ENCODE measurements around the gene KRTAP1-1. TPM values are rescaled to one million over a fixed set of nuclear protein-coding genes. Genes with fewer than 3 reads are reported as not detected.
"Not testable (repeated sequence)": the region's sequence is repeated elsewhere in the genome, so short reads cannot be mapped to it uniquely, and the experiment has no call there.

KRTAP1-1 gene
- total RNA-seq, 1 donor from 2014 or later, result not detected

DNA sequence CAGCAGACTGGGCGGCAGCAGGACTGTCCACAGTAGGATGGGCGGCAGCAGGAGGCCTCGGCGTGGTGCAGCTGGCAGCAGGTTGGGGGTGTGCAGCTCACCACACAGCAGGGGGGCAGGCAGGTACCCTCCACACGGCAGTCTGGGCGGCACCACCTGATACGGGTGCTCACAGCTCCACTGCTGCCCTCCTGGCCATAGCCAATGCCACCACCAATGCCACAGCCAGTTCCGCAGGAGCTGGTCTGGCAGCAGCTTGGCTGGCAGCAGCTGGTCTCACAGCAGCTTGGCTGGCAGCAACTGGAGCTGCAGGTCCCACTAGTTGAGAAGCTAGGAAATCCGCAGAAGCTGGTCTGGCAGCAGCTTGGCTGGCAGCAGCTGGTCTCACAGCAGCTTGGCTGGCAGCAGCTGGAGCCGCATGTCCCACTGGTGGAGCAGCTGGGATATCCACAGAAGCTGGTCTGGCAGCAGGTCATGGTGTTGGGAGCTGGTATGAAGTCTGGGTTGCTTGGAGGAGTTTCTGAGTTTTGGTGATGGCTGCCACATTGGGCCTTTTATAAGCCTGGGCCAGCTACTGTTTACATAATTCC, 6.8 kb downstream of the KRTAP1-1 start, which contains the start of gene KRTAP1-3:
Gene KRTAP1-3, minus strand, starts transcription at position 529 of the 590 bp plus-strand sequence. Its CDS starts 53 bp downstream, at position 476.
- not testable (repeated sequence) for H3K9me3 ChIP-seq (ENCODE audit: control insufficient read depth in 3 of 3, low read length in 3 of 3); H3K9ac ChIP-seq (ENCODE audit: low read depth in 1 of 3, low read length in 3 of 3); H3K27ac ChIP-seq (ENCODE audit: low read depth, low read length); H3K4me1 ChIP-seq (ENCODE audit: control insufficient read depth in 3 of 3, insufficient read depth in 3 of 3, low read length in 3 of 3); H3K36me3 ChIP-seq (ENCODE audit: control insufficient read depth in 3 of 3, insufficient read depth in 3 of 3, low read length in 3 of 3); H3K4me3 ChIP-seq (ENCODE audit: low read length in 3 of 3)
- H3K27me3 ChIP-seq (ENCODE audit: control insufficient read depth in 3 of 3, insufficient read depth in 3 of 3, low read length in 3 of 3), result peaks cover 0 to 18% (median 11%) of the 10 kb centered on the region in 3 donors

GRCh38 chr17:41029633-41030245, 11.5 kb downstream of the KRTAP1-1 start, which contains the start of gene KRTAP1-4:
TSS of gene KRTAP1-4 (minus strand) at chr17:41030195. CDS start at chr17:41030078, 117 bp downstream.
- H3K4me1 ChIP-seq (ENCODE audit: control insufficient read depth in 3 of 3, insufficient read depth in 3 of 3, low read length in 3 of 3), result no peaks in the 10 kb centered on the region
- no peak within 1 kb of the TSS for H3K27ac ChIP-seq (ENCODE audit: low read depth, low read length)
- no peaks in the 10 kb centered on the region for H3K9me3 ChIP-seq (ENCODE audit: control insufficient read depth in 3 of 3, low read length in 3 of 3)
- H3K36me3 ChIP-seq (ENCODE audit: control insufficient read depth in 3 of 3, insufficient read depth in 3 of 3, low read length in 3 of 3), result no peaks in the 10 kb centered on the region
- H3K27me3 ChIP-seq (ENCODE audit: control insufficient read depth in 3 of 3, insufficient read depth in 3 of 3, low read length in 3 of 3), result peaks cover 11 to 21% (median 18%) of the 10 kb centered on the region in 3 donors
- no peak within 1 kb of the TSS for H3K9ac ChIP-seq (ENCODE audit: low read depth in 1 of 3, low read length in 3 of 3)
- H3K4me3 ChIP-seq (ENCODE audit: low read length in 3 of 3), result no peak within 1 kb of the TSS

DNA sequence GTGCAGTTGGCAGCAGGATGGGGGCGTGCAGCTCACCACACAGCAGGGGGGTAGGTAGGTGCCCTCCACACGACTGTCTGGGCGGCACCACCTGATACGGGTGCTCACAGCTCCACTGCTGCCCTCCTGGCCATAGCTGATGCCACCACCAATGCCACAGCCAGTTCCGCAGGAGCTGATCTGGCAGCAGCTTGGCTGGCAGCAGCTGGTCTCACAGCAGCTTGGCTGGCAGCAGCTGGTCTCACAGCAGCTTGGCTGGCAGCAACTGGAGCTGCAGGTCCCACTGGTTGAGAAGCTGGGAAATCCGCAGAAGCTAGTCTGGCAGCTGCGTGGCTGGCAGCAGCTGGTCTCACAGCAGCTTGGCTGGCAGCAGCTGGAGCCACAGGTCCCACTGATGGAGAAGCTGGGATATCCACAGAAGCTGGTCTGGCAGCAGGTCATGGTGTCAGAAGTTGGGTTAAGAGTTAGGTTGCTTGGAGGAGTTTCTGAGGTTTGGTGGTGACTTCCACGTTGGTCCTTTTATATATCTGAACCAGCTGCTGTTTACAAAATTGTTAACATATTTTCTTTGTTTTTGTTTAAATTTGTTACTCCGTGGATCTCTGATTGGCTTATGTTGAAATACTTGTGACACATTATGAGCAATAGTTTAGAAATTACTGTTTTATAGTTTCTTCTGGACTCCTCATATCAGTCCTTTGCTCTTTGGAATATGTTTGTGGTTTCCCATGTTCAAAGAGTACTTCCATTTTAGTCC, 14.4 kb downstream of the KRTAP1-1 start, which contains the start of gene KRTAP1-5:
Gene KRTAP1-5, minus strand, starts transcription at position 494 of the 757 bp plus-strand sequence. Its CDS starts 53 bp downstream, at position 441.
- Histone ChIP-seq H3K27ac (ENCODE audit: low read depth, low read length) (no peak within 1 kb of the TSS), H3K4me1 (ENCODE audit: control insufficient read depth in 3 of 3, insufficient read depth in 3 of 3, low read length in 3 of 3) (no peaks in the 10 kb centered on the region), H3K27me3 (ENCODE audit: control insufficient read depth in 3 of 3, insufficient read depth in 3 of 3, low read length in 3 of 3) (peaks cover 11 to 23% (median 18%) of the 10 kb centered on the region in 3 donors), H3K4me3 (ENCODE audit: low read length in 3 of 3) (no peak within 1 kb of the TSS), H3K36me3 (ENCODE audit: control insufficient read depth in 3 of 3, insufficient read depth in 3 of 3, low read length in 3 of 3) (no peaks in the 10 kb centered on the region), H3K9me3 (ENCODE audit: control insufficient read depth in 3 of 3, low read length in 3 of 3) (no peaks in the 10 kb centered on the region), H3K9ac (ENCODE audit: low read depth in 1 of 3, low read length in 3 of 3) (no peak within 1 kb of the TSS)

DNA sequence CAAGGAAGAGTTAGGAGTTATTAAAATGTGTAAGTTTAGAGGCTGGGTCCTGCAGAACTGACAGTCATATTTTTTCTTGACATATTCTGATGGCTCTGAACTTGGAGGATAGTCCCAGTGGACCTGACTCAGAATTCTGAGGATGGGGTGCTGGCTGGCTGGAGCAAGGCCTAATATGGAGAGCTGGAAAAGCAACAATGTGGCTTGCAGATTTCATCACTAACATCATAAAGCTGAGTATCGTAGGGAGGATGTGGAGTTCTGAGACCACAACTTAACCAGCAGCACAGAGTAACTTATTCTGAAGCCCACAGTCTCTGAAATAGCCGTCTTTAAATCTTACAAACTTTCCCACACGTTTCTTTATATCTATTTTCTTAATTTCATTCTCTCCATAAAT, 16.6 kb downstream of the KRTAP1-1 start:
- H3K4me3 ChIP-seq (ENCODE audit: low read length in 3 of 3), result no peak overlapping the region

GRCh38 chr17:41020336-41020735, 20.9 kb downstream of the KRTAP1-1 start:
- Histone ChIP-seq H3K4me3 (ENCODE audit: low read length in 3 of 3) (no peak overlapping the region), H3K9me3 (ENCODE audit: control insufficient read depth in 3 of 3, low read length in 3 of 3) (no peaks in the 10 kb centered on the region), H3K27ac (ENCODE audit: low read depth, low read length) (no peak overlapping the region), H3K9ac (ENCODE audit: low read depth in 1 of 3, low read length in 3 of 3) (no peak overlapping the region), H3K4me1 (ENCODE audit: control insufficient read depth in 3 of 3, insufficient read depth in 3 of 3, low read length in 3 of 3) (no peaks in the 10 kb centered on the region), H3K27me3 (ENCODE audit: control insufficient read depth in 3 of 3, insufficient read depth in 3 of 3, low read length in 3 of 3) (peaks cover 0 to 2% (median 0%) of the 10 kb centered on the region in 3 donors), H3K36me3 (ENCODE audit: control insufficient read depth in 3 of 3, insufficient read depth in 3 of 3, low read length in 3 of 3) (no peaks in the 10 kb centered on the region)

More for the DNA sequence above, 16.6 kb downstream of the KRTAP1-1 start:
- Histone ChIP-seq H3K27me3 (ENCODE audit: control insufficient read depth in 3 of 3, insufficient read depth in 3 of 3, low read length in 3 of 3) (peaks cover 11 to 13% (median 12%) of the 10 kb centered on the region in 3 donors), H3K4me1 (ENCODE audit: control insufficient read depth in 3 of 3, insufficient read depth in 3 of 3, low read length in 3 of 3) (no peaks in the 10 kb centered on the region), H3K9me3 (ENCODE audit: control insufficient read depth in 3 of 3, low read length in 3 of 3) (no peaks in the 10 kb centered on the region), H3K9ac (ENCODE audit: low read depth in 1 of 3, low read length in 3 of 3) (no peak overlapping the region), H3K36me3 (ENCODE audit: control insufficient read depth in 3 of 3, insufficient read depth in 3 of 3, low read length in 3 of 3) (no peaks in the 10 kb centered on the region), H3K27ac (ENCODE audit: low read depth, low read length) (no peak overlapping the region)

DNA sequence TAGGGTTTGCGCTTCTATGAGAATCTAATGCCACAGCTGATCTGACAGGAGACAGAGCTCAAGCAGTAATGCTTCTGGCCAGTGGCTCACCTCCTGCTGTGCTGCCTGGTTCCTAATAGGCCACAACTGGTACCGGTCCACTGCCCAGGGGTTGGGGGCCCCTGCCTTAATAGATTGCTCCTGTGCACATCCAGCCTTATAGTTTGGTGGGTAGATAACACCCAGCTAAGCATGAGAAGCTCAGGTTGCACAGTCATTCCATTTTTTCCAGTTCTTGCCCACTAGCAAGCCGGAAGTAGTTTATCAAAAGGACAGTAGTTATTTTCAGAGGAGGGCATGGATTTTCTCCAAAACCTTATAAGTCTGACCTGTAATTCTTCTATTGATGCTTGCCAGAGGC, 21.8 kb downstream of the KRTAP1-1 start:
- H3K9me3 ChIP-seq (ENCODE audit: control insufficient read depth in 3 of 3, low read length in 3 of 3), result no peaks in the 10 kb centered on the region
- H3K9ac ChIP-seq (ENCODE audit: low read depth in 1 of 3, low read length in 3 of 3), result no peak overlapping the region
- no peak overlapping the region for H3K4me3 ChIP-seq (ENCODE audit: low read length in 3 of 3)
- no peaks in the 10 kb centered on the region for H3K36me3 ChIP-seq (ENCODE audit: control insufficient read depth in 3 of 3, insufficient read depth in 3 of 3, low read length in 3 of 3)
- H3K27ac ChIP-seq (ENCODE audit: low read depth, low read length), result no peak overlapping the region
- no peaks in the 10 kb centered on the region for H3K27me3 ChIP-seq (ENCODE audit: control insufficient read depth in 3 of 3, insufficient read depth in 3 of 3, low read length in 3 of 3)
- H3K4me1 ChIP-seq (ENCODE audit: control insufficient read depth in 3 of 3, insufficient read depth in 3 of 3, low read length in 3 of 3), result no peaks in the 10 kb centered on the region

DNA sequence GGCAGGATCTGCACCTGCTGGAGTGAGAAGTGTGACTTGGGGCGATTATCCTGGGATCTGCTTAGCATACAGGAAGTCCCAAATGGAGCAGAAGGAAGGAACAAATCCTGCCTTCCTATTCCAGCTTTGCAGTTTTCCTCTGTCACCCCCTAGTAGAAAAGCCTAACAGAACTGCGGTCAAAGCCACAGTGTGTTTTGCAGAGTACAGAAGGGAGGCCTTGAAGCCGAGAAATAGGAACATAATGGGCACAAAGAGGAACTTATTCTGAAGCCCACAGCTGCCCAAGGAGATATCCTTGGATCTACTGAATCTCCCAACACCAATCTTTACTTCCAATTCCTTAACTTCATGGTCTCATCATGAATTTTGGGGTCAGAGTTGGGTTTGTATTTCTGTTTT, 22.7 kb downstream of the KRTAP1-1 start:
- Histone ChIP-seq H3K9me3 (ENCODE audit: control insufficient read depth in 3 of 3, low read length in 3 of 3) (no peaks in the 10 kb centered on the region), H3K36me3 (ENCODE audit: control insufficient read depth in 3 of 3, insufficient read depth in 3 of 3, low read length in 3 of 3) (no peaks in the 10 kb centered on the region), H3K4me1 (ENCODE audit: control insufficient read depth in 3 of 3, insufficient read depth in 3 of 3, low read length in 3 of 3) (no peaks in the 10 kb centered on the region), H3K27ac (ENCODE audit: low read depth, low read length) (no peak overlapping the region), H3K27me3 (ENCODE audit: control insufficient read depth in 3 of 3, insufficient read depth in 3 of 3, low read length in 3 of 3) (no peaks in the 10 kb centered on the region), H3K4me3 (ENCODE audit: low read length in 3 of 3) (no peak overlapping the region), H3K9ac (ENCODE audit: low read depth in 1 of 3, low read length in 3 of 3) (no peak overlapping the region)

DNA sequence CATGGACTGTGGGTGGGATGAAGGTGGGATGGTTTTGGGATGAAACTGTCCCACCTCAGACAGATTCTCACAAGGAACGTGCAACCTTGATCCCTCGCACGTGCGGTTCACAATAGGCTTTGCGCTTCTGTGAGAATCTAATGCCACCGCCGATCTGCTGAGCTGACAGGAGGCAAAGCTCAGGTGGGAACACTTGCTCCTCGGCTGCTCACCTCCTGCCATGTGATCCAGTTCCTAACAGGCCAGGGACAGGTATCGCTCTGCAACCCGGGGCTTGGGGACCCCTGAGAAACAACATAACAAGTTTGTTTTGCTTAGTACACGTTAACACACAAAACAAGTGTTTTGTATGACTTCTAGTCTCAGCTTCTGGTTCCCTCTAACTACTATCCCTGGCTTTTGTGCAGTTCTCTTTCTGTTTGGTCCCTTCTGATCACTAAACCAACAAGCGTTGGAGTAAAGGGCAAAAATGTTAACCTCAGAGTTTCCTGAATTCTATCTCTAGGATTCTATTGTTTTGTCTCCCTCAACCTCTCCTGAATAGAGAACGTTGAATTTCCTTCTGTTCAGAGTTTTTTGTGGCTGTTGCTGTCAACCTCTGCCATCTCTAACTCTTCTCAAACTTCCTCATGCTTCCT, 24.6 kb downstream of the KRTAP1-1 start:
- Histone ChIP-seq H3K4me1 (ENCODE audit: control insufficient read depth in 3 of 3, insufficient read depth in 3 of 3, low read length in 3 of 3) (peaks cover 0 to 6% (median 5%) of the 10 kb centered on the region in 3 donors), H3K27me3 (ENCODE audit: control insufficient read depth in 3 of 3, insufficient read depth in 3 of 3, low read length in 3 of 3) (no peaks in the 10 kb centered on the region), H3K9me3 (ENCODE audit: control insufficient read depth in 3 of 3, low read length in 3 of 3) (no peaks in the 10 kb centered on the region), H3K9ac (ENCODE audit: low read depth in 1 of 3, low read length in 3 of 3) (no peak overlapping the region), H3K36me3 (ENCODE audit: control insufficient read depth in 3 of 3, insufficient read depth in 3 of 3, low read length in 3 of 3) (no peaks in the 10 kb centered on the region), H3K27ac (ENCODE audit: low read depth, low read length) (no peak overlapping the region), H3K4me3 (ENCODE audit: low read length in 3 of 3) (no peak overlapping the region)

DNA sequence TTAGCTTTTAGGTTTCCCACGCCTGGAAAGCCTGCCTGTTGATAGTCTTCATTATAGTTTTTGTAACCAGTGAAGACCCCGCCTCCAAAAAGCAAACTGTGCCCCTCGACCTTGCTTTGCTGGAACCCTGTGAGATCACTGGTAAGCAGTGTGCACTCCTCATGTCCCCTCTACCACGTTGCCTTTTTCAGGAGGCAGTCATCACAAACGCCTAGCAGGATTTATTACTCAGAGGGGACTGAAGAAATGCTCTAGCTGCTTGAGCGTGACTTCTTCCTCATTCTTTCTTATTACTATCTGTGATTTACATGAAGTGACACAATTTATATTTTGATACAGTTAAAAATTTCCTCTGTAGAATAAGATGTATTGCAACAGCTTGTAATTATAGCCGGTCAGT, 25.8 kb downstream of the KRTAP1-1 start:
- H3K27me3 ChIP-seq (ENCODE audit: control insufficient read depth in 3 of 3, insufficient read depth in 3 of 3, low read length in 3 of 3), result no peaks in the 10 kb centered on the region
- peaks cover 0 to 6% (median 5%) of the 10 kb centered on the region in 3 donors for H3K4me1 ChIP-seq (ENCODE audit: control insufficient read depth in 3 of 3, insufficient read depth in 3 of 3, low read length in 3 of 3)
- no peaks in the 10 kb centered on the region for H3K9me3 ChIP-seq (ENCODE audit: control insufficient read depth in 3 of 3, low read length in 3 of 3)
- no peak overlapping the region for H3K9ac ChIP-seq (ENCODE audit: low read depth in 1 of 3, low read length in 3 of 3)
- no peaks in the 10 kb centered on the region for H3K36me3 ChIP-seq (ENCODE audit: control insufficient read depth in 3 of 3, insufficient read depth in 3 of 3, low read length in 3 of 3)
- H3K4me3 ChIP-seq (ENCODE audit: low read length in 3 of 3), result no peak overlapping the region
- no peak overlapping the region for H3K27ac ChIP-seq (ENCODE audit: low read depth, low read length)
